Activated T-cell treated with anti-CD3 and anti-CD28 coated beads for 1 hour (primary cell): ENCODE measurements around the gene CDK11B.
"Not testable (repeated sequence)": the region's sequence is repeated elsewhere in the genome, so short reads cannot be mapped to it uniquely, and the experiment has no call there.

Experiments used
- DNase-seq: peaks from one replicate; pipeline ENCODE4 v3.0.0-alpha.2; 2020; ENCODE audit warnings: low read depth

CDK11B gene

DNA sequence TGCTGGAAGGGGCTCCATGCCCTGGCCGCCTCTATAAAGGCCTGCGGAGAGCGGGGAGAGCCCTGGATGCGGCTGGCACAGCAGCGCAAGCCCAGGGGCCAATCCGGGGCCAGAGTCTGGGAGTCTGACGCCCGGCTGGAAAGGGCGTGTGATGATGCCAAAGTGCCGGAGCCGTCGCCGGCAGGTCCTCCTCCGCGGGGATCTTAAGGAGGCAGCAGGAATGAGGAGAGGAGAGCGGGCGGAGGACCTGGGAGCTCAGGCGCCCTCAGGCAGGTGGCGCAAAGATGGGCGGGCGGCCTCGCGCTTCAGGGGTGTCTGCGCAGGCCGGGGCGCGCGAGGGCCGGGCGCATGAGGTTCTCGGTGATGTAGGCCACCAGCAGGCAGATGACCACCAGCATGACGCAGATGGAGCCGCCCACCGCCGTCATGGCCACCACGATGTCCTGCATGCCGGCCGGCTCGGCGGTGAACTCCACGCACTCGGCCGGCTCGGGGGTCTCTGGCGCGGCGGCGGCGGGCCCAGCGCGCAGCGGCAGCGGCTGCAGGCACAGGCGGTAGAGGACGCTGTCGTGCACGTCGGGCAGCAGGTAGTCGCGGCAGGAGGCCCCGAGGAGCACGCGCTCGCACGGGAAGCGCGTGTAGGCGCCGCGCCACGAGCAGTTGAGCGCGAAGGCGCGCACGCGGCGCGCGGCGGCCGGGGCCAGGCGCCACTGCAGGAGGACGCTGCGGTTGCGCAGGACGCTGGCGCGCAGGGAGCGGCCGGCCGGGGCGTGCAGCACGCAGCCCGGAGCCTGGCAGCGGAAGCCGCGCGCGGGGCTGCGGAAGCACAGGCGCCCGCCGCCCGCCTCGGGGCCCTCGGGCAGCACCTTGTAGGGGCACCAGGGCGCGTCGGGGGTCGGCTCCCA lies 59.5 kb downstream of the CDK11B start:
- DNase-seq, result no peak

DNA sequence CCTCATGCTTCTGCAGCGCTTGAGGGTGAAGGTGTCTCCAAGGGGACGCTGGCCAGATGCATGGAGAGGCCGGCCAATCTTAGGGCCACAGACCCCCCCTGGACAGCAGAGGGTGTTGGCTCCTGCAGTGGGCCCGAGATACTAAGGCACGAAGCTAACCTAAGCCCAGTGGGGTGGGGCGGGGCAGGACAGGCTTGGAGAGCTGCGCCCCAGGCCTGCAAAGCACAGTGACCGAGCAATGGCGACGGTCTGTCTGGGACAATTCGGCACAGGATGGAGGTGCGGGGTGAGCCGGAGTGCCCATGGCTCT lies 60.1 kb downstream of the CDK11B start:
- no peak for DNase-seq

DNA sequence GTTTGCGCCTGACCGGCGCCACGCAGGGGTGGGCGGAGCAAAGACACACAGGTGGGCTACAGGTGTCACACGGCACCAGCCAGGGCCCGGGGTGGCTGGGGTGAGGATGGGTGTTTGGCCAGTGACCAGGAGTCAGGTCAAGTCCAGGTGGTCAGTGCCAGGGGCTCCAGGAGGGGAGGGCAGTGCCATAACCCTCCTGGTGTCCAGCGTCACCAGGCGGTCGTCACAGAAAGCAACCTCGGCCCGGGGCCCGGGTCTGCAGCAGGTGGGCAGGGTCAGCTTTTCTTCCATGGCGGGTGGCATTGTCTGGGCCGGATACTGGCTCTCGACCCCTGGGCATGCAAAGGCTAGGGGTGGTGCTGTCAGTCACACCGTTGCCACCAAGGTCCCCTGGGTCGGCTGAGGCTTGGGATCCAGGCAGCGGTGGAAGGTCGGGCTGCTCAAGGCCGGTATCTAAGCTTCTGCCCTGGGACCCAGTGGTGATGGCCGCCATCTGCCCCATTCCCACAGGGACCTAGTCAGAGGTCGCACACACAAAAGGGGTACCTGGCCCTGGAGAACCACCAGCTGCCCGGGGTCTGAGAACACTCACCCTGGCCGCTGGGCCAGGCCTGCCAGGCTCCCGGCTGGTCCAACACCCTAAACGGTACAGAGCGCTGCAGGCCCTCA lies 60.6 kb downstream of the CDK11B start:
- DNase-seq, result no peak

- DNase-seq, result no peak
Measured at GRCh38 chr1:1597275-1597930, 61.4 kb downstream of the CDK11B start.

GRCh38 chr1:1596493-1597274 lies 62.1 kb downstream of the CDK11B start:
- no peak for DNase-seq

DNA sequence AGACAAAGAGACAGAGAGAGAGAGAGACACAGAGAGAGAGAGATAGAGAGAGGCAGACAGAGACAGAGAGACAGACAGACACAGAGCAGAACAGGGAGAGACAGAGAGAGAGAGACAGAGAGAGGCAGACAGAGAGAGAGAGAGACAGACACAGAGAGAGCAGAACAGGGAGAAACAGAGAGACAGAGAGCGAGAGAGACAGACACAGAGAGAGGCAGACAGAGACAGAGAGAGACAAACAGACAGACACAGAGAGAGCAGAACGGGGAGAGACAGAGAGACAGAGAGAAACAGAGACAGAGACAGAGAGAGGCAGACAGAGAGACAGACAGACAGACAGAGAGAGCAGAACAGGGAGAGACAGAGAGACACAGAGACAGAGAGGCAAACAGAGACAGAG lies 63.5 kb downstream of the CDK11B start:
- not testable (repeated sequence) for DNase-seq

- DNase-seq, result no peak
Measured at GRCh38 chr1:1594602-1595260, 64.1 kb downstream of the CDK11B start.

DNA sequence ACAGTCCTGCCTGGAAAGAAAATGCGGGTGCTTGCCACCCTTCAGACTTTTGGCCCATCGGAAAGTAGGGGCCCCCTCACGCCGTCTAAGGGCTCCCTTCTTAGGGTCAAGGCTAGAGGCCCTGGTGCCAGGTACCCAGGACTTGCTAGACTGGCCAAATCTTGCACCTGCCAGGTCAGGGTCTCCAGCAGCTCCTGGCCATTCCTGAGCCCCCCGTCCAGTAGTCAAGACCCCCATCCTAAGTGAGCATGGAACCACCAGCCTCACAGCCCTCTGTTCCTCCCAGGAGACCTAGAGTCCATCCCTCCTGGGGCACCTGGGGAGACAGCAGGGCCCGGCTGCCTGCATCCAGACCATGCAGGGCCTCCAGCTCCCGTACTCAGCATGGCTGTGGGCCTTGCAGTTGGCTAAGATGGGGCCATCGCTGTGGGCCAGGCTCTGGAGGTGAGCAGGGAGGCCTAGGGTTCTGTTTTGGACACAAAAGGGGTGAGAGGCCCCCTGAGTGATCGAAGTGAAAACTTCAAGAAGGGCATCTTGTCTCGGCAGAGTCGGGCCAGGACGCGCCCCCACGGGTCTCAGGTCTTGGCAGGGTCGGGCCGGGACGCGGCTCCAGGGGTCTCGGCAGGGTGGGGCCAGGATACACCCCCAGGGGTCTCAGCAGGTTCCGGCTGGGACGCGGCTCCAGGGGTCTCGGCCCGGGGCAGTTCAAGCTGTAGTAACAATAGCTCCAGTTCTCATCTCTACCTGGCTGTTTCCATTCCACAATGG lies 64.8 kb downstream of the CDK11B start:
- DNase-seq, result no peak

- no peak for DNase-seq
Measured at GRCh38 chr1:1591452-1591851, 67.4 kb downstream of the CDK11B start.
